ENCODE results near the gene ORAI1. TPM values are rescaled to one million over a fixed set of nuclear protein-coding genes. Genes with fewer than 3 reads are reported as not detected.
A peak's percentile ranks its signal among the peaks of the same experiment; 100 is the strongest.

Gene ORAI1
- total and polyA plus RNA-seq, 2 of the 13 experiments (the other 11 are each of a cell fraction or from before 2014, with no cell fraction given): 9.2 to 17.2 TPM

GRCh38 chr12:121626853-121627640, 717 bp downstream of the ORAI1 start (continued):
- TF ChIP-seq PAXIP1 (CRISPR knock-in tag; conservative IDR thresholded peaks at IDR 0.05): peak; percentile 23; the same call in 1 of the 2 replicates
- peak in 1 of 2 experiments; percentile 20; a peak in 1 of 4 replicates for TF ChIP-seq HMGXB4 (CRISPR knock-in tag; IDR thresholded peaks at IDR 0.05; ENCODE audit: borderline replicate concordance in 1 of 2, low read depth in 1 of 2)
- 0 out of 2 replicates have a peak, but pooled peaks have one; percentile 36 for TF ChIP-seq ZNF646 (CRISPR knock-in tag; IDR thresholded peaks at IDR 0.05)
- TF ChIP-seq MYC (CRISPR knock-in tag; IDR thresholded peaks at IDR 0.05; ENCODE audit: borderline replicate concordance): peak; percentile 39; the same call in 1 of the 2 replicates
- no peak for TF ChIP-seq HNF1B (CRISPR knock-in tag; IDR thresholded peaks at IDR 0.05)
- TF ChIP-seq ASH2L (IDR thresholded peaks at IDR 0.05; ENCODE audit: insufficient read length, low read depth, low read length): peak; percentile 14
- 0 out of 2 replicates have a peak, but pooled peaks have one; percentile 31 for TF ChIP-seq MTF1 (CRISPR knock-in tag; IDR thresholded peaks at IDR 0.05)
- peak; percentile 69 for TF ChIP-seq MAX (IDR thresholded peaks at IDR 0.05)
- TF ChIP-seq ETV5 (CRISPR knock-in tag; IDR thresholded peaks at IDR 0.05; ENCODE audit: borderline replicate concordance): peak; percentile 13; the same call in 1 of the 2 replicates
- TF ChIP-seq ZNF205 (CRISPR knock-in tag; IDR thresholded peaks at IDR 0.05): no peak
- peak; percentile 49; the same call in 1 of the 2 replicates for TF ChIP-seq ZNF773 (CRISPR knock-in tag; IDR thresholded peaks at IDR 0.05; ENCODE audit: borderline replicate concordance)
